Chondrocyte (in vitro differentiated cells): Measurements from ENCODE around the gene KLHL25. TPM values are rescaled to one million over a fixed set of nuclear protein-coding genes. Genes with fewer than 3 reads are reported as not detected.

ENCODE experiments used
- DNase-seq: peaks from one replicate; pipeline ENCODE4 v3.0.0; 2021; ENCODE audit warnings: mixed read lengths, low spot score
- H3K27ac Mint-ChIP-seq: one replicate; pipeline ENCODE4 v1.8.0; 2021; ENCODE audit warnings: mild to moderate bottlenecking, moderate library complexity, mixed read lengths; ENCODE audit not compliant: unreplicated experiment
- H3K27me3 Mint-ChIP-seq: 2 replicates; pipeline ENCODE4 v1.8.0; 2021; ENCODE audit warnings: low read depth, mixed read lengths
- H3K36me3 Mint-ChIP-seq: 2 replicates; pipeline ENCODE4 v1.8.0; 2021; ENCODE audit warnings: low read depth, mixed read lengths
- H3K4me1 Mint-ChIP-seq: 2 replicates; pipeline ENCODE4 v1.8.0; 2021; ENCODE audit warnings: low read depth, mild to moderate bottlenecking, mixed read lengths
- H3K4me3 Mint-ChIP-seq: one replicate; pipeline ENCODE4 v1.8.0; 2021; ENCODE audit warnings: mild to moderate bottlenecking, moderate library complexity, mixed read lengths; ENCODE audit not compliant: unreplicated experiment
- H3K9me3 Mint-ChIP-seq: 2 replicates; pipeline ENCODE4 v1.8.0; 2021; ENCODE audit warnings: low read depth, mixed read lengths
- CTCF ChIP-seq: fragments of 200-600 bp; sonication (generic); IDR thresholded peaks from 2 replicates; pipeline ENCODE4 v1.5.0; 2021; ENCODE audit warnings: antibody characterized with exemption, mild to moderate bottlenecking, moderate library complexity
- total RNA-seq: library from RNA; stranded (reverse); gene quantifications from 3 replicates; pipeline ENCODE4 v1.2.1, GENCODE V29; 2021

The KLHL25 gene
- total RNA-seq, 1 donor from 2014 or later: 3.4 TPM

DNA sequence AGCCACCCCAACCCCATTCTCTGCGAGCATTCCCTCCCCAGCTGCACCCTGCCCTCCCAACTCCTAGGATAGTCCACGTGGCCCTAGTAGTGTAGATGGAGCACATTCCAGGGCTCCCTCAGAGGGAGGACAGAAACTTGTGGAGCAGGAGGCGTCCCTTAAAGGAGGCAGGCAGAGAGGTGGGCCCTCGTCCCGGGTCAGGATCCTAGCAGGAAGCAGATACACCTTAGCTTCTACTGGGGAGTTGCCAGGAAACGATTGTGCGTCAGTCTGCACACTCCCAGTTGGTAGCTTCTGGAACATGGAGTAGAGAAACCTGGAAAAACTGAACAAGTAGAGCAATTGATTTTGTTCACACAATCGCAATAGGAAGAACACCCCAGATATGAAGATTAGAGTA is 43.9 kb upstream of the KLHL25 start:
- Mint-ChIP-seq H3K27ac (no peak overlapping the region), H3K27me3 (peaks cover 6% of the 10 kb centered on the region), H3K9me3 (no peaks in the 10 kb centered on the region), H3K36me3 (no peaks in the 10 kb centered on the region), H3K4me1 (peaks cover 8% of the 10 kb centered on the region), H3K4me3 (no peak overlapping the region)
- no peak for TF ChIP-seq CTCF
- no peak for DNase-seq

DNA sequence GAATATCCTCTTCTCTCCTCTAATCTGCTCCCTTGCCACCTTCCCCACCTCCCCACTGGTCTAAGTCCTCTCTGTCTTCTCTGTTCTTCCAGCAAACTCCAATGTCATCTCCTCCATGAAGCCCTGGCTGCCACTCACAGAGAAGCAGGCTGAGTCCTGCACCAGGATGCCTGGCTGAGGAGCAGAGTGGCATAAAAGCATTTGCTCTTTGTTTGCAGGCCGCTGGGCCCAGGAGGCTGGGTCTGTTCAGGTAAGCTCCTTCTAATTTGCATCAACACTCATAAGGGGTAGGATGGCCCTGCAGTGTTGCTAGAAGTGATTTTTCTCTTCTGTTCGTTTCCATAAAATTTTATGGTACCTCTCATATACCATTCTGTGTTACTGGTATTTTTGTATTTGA is 43.2 kb upstream of the KLHL25 start:
- no peak for TF ChIP-seq CTCF
- no peak for DNase-seq
- no peak overlapping the region for H3K4me3 Mint-ChIP-seq
- no peaks in the 10 kb centered on the region for H3K9me3 Mint-ChIP-seq
- H3K36me3 Mint-ChIP-seq: no peaks in the 10 kb centered on the region
- H3K27me3 Mint-ChIP-seq: no peaks in the 10 kb centered on the region
- no peak overlapping the region for H3K27ac Mint-ChIP-seq
- H3K4me1 Mint-ChIP-seq: peaks cover 8% of the 10 kb centered on the region

- no peak for DNase-seq
- no peaks in the 10 kb centered on the region for H3K36me3 Mint-ChIP-seq
- peaks cover 8% of the 10 kb centered on the region for H3K4me1 Mint-ChIP-seq
- H3K9me3 Mint-ChIP-seq: no peaks in the 10 kb centered on the region
- TF ChIP-seq CTCF: no peak
- no peak overlapping the region for H3K27ac Mint-ChIP-seq
- H3K27me3 Mint-ChIP-seq: no peaks in the 10 kb centered on the region
- H3K4me3 Mint-ChIP-seq: no peak overlapping the region
These were observed 42.3 kb upstream of the KLHL25 start for GRCh38 chr15:85837011-85837433.

- Mint-ChIP-seq H3K36me3 (no peaks in the 10 kb centered on the region), H3K27me3 (peaks cover 4% of the 10 kb centered on the region), H3K4me1 (no peaks in the 10 kb centered on the region), H3K27ac (no peak overlapping the region), H3K4me3 (no peak overlapping the region), H3K9me3 (no peaks in the 10 kb centered on the region)
- no peak for TF ChIP-seq CTCF
- no peak for DNase-seq
These were observed 39.9 kb upstream of the KLHL25 start for GRCh38 chr15:85834651-85835050.

GRCh38 chr15:85832394-85832793 is 37.7 kb upstream of the KLHL25 start:
- Mint-ChIP-seq H3K36me3 (no peaks in the 10 kb centered on the region), H3K4me1 (no peaks in the 10 kb centered on the region)
- TF ChIP-seq CTCF: no peak

More at GRCh38 chr15:85832394-85832793, 37.7 kb upstream of the KLHL25 start:
- Mint-ChIP-seq H3K27ac (no peak overlapping the region), H3K9me3 (no peaks in the 10 kb centered on the region), H3K4me3 (no peak overlapping the region), H3K27me3 (peaks cover 4% of the 10 kb centered on the region)
- DNase-seq: no peak
